Adrenal gland (tissue), 12 donors: Measurements from ENCODE around the gene MEGF11. TPM values are rescaled to one million over a fixed set of nuclear protein-coding genes. Genes with fewer than 3 reads are reported as not detected.
"Not testable (repeated sequence)": the region's sequence is repeated elsewhere in the genome, so short reads cannot be mapped to it uniquely, and the experiment has no call there.

Experiments used
- DNase-seq, 7 donors: peaks; one replicate each; pipeline ENCODE4 v3.0.0-alpha.2; 2019 to 2020
- H3K27ac ChIP-seq, 5 donors: fragments of 200-600 bp; sonication (generic) in 4 of 5; 1 replicate in 3 of 5; 2 replicates in 2 of 5; pipeline versions ENCODE4 v1.5.1 to v1.8.0; 2016 to 2020; ENCODE audit warnings: mild to moderate bottlenecking in 1 of 5
- H3K27me3 ChIP-seq: fragments of 200-600 bp; 2 replicates; pipeline ENCODE4 v1.8.0; 2021
- H3K36me3 ChIP-seq, 2 donors: fragments of 200-600 bp; replicated peaks in 1 of 2; 1 replicate in 1 of 2; 2 replicates in 1 of 2; pipeline versions ENCODE4 v1.5.1 to v1.8.0; 2018 to 2022
- H3K4me1 ChIP-seq, 2 donors: fragments of 200-600 bp; replicated peaks in 1 of 2; 1 replicate in 1 of 2; 2 replicates in 1 of 2; pipeline versions ENCODE4 v1.5.1 to v1.8.0; 2018 to 2021
- H3K4me3 ChIP-seq, 4 donors: fragments of 200-600 bp; sonication (generic) in 3 of 4; one replicate each; pipeline ENCODE4 v1.5.1; 2016 to 2018
- H3K9me3 ChIP-seq, 3 donors: fragments of 200-600 bp; sonication (generic) in 1 of 3; replicated peaks in 1 of 3; 1 replicate in 2 of 3; 2 replicates in 1 of 3; pipeline versions ENCODE4 v1.5.1 to v1.8.0; 2016 to 2021
- POLR2A ChIP-seq, 2 donors: fragments of 450-650 bp; IDR thresholded peaks; one replicate each; pipeline ENCODE4 v1.6.1; 2017; ENCODE audit warnings: antibody characterized with exemption in 2 of 2, mild to moderate bottlenecking in 2 of 2, moderate library complexity in 1 of 2
- WGBS, 4 donors: extraction: QIAGEN DNeasy Blood & Tissue Kit in 2 of 4; methylation state at CpG; one replicate each; pipeline versions ENCODE4 v1.1.5 to v1.1.7; 2013 to 2017; 5-methylcytosine and 5-hydroxymethylcytosine counted together
- intact Hi-C, 2 donors: fragments of 100-400 bp; cut with DNase I; formaldehyde crosslinking; loops; one replicate each; pipeline versions ENCODE4 v1.14.1 to v1.15.0; 2022 to 2023
- polyA plus RNA-seq, 3 donors: library from polyadenylated mRNA; stranded (reverse); fragments of 200-250 nt in 2 of 3; fragments of 350-450 nt in 1 of 3; fragmentation: Illumina TruSeq in 1 of 3; extraction: RNeasy Lipid Tissue Mini Kit (QIAGEN cat#74804) in 1 of 3; gene quantifications; one replicate each; pipeline ENCODE4 v1.2.3, GENCODE V29; 2013 to 2014
- total RNA-seq, 9 donors: library from RNA; depleted of rRNA in 4 of 9; stranded (reverse); fragments of >200 nt in 4 of 9; fragments of 120-200 nt in 1 of 9; fragmentation: NEBNext Ultra II Directional in 1 of 9; extraction: Animal tissue kit (Norgen Biotek cat#: 25700) in 1 of 9; gene quantifications; one replicate each; pipeline versions ENCODE4 v1.1.0 to v1.2.4, GENCODE V29; 2013 to 2023
- TF ChIP-seq, protein P1 (sequence below), 6 experiments: fragments of 450-650 bp in 4 of 6; fragments of 200-600 bp in 2 of 6; sonication (generic) in 1 of 6; IDR thresholded peaks; 1 replicate in 5 of 6; 2 replicates in 1 of 6; pipeline versions ENCODE4 v1.5.1 to v1.8.0; 2016 to 2021; ENCODE audit warnings: antibody characterized with exemption in 6 of 6, mild to moderate bottlenecking in 2 of 6, moderate library complexity in 1 of 6
- donor health status: healthy with polysubstance abuse.
- donor health status: Bipolar disorder and iron deficiency.
- donor health status: DM: yes; HTN: yes; CAD: no.
- donor health status: DM: no; HTN: no; CAD: no.
- donor health status: DM: no; HTN: no; CAD: no.
- donor health status: DM: yes; HTN: yes; CAD: no.

The MEGF11 gene
- total and polyA plus RNA-seq, 12 donors, result 0.04 to 0.98 (median 0.14) TPM; not detected in 5

GRCh38 chr15:65877749-65878148 lies 375.8 kb downstream of the MEGF11 start:
- Histone ChIP-seq H3K27me3 (no peaks in the 10 kb centered on the region), H3K9me3 (no peaks in the 10 kb centered on the region), H3K36me3 (peaks cover 0 to 58% of the 10 kb centered on the region in 2 donors), H3K4me3 (no peak overlapping the region), H3K4me1 (peaks cover 14 to 52% of the 10 kb centered on the region in 2 donors), H3K27ac (no peak overlapping the region)
- 80 to 94% (median 92%) methylated on average over 3 of the region's 3 CpGs for WGBS, 4 donors
- intact Hi-C loops, result no loop called here
- DNase-seq, result no peak
- TF ChIP-seq, protein P1, sequence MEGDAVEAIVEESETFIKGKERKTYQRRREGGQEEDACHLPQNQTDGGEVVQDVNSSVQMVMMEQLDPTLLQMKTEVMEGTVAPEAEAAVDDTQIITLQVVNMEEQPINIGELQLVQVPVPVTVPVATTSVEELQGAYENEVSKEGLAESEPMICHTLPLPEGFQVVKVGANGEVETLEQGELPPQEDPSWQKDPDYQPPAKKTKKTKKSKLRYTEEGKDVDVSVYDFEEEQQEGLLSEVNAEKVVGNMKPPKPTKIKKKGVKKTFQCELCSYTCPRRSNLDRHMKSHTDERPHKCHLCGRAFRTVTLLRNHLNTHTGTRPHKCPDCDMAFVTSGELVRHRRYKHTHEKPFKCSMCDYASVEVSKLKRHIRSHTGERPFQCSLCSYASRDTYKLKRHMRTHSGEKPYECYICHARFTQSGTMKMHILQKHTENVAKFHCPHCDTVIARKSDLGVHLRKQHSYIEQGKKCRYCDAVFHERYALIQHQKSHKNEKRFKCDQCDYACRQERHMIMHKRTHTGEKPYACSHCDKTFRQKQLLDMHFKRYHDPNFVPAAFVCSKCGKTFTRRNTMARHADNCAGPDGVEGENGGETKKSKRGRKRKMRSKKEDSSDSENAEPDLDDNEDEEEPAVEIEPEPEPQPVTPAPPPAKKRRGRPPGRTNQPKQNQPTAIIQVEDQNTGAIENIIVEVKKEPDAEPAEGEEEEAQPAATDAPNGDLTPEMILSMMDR (IDR thresholded peaks at IDR 0.05), result no peak
- TF ChIP-seq POLR2A (IDR thresholded peaks at IDR 0.05), result no peak

DNA sequence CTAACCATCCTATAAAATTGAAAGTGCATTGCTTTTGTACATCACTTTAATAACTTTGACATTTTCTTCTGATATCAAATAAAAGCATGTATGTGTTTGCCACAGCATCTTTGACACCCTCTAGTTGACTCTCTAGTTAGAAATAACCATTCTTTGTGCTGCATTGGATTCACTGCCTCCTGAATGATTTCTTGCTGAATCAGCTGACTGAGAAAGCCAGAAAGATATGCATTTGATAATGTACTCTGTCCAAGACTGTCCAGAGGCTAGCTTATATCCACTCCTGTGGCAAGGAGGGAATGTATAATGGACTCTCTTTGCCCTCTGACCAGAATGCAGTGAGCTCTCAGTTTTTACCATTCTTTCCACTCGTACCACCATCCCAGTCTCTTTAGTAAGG lies 378.1 kb downstream of the MEGF11 start:
- WGBS, 4 donors, result 84 to 96% (median 91%) methylated on average over 1 of the region's 1 CpG
- H3K27ac ChIP-seq, result no peak overlapping the region
- H3K36me3 ChIP-seq, result peaks cover 0 to 46% of the 10 kb centered on the region in 2 donors
- H3K4me3 ChIP-seq, result no peak overlapping the region
- peaks cover 24 to 61% of the 10 kb centered on the region in 2 donors for H3K4me1 ChIP-seq
- no peak for DNase-seq
- intact Hi-C loops, result no loop called here
- H3K27me3 ChIP-seq, result no peaks in the 10 kb centered on the region
- no peak for TF ChIP-seq POLR2A (IDR thresholded peaks at IDR 0.05)
- no peaks in the 10 kb centered on the region for H3K9me3 ChIP-seq

- Histone ChIP-seq H3K4me3 (no peak overlapping the region), H3K9me3 (no peaks in the 10 kb centered on the region), H3K36me3 (peaks cover 0 to 24% of the 10 kb centered on the region in 2 donors), H3K27ac (no peak overlapping the region), H3K4me1 (peaks cover 24 to 54% of the 10 kb centered on the region in 2 donors), H3K27me3 (no peaks in the 10 kb centered on the region)
- DNase-seq, result no peak
- intact Hi-C loops, result no loop called here
- TF ChIP-seq POLR2A (IDR thresholded peaks at IDR 0.05), result no peak
- TF ChIP-seq, protein P1 (IDR thresholded peaks at IDR 0.05), result no peak
Observed at GRCh38 chr15:65873256-65873655, 380.3 kb downstream of the MEGF11 start.

DNA sequence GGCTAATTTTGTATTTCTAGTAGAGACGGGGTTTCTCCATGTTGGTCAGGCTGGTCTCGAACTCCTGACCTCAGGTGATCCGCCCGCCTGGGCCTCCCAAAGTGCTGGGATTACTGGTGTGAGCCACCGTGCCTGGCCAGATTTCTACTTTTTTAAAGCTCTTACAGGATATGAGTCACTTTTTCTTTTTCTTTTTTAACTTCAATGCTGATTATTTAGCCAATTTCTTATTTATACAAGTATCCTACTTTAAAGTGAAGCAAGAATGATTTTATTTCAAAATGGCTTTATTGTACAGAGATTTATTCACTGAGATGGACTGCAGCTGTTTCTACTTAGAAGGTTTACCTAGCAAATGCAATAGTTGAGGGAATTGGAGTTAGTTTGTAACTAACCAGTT lies 381.0 kb downstream of the MEGF11 start:
- Histone ChIP-seq H3K27ac (peak overlapping the region in 2 of 5 donors; percentile 36 to 56), H3K4me1 (peaks cover 24 to 54% of the 10 kb centered on the region in 2 donors)

GRCh38 chr15:65871886-65872285 lies 381.7 kb downstream of the MEGF11 start:
- peaks cover 0 to 11% of the 10 kb centered on the region in 2 donors for H3K36me3 ChIP-seq
- 79 to 89% (median 84%) methylated on average over 9 of the region's 9 CpGs for WGBS, 4 donors
- intact Hi-C loops, H3K9me3 ChIP-seq, H3K27me3 ChIP-seq, DNase-seq, H3K4me3 ChIP-seq, H3K27ac ChIP-seq: not testable (repeated sequence)
- H3K4me1 ChIP-seq, result peaks cover 22 to 49% of the 10 kb centered on the region in 2 donors

More for the DNA sequence above, 381.0 kb downstream of the MEGF11 start:
- DNase-seq, H3K27me3 ChIP-seq, H3K9me3 ChIP-seq, intact Hi-C loops, H3K4me3 ChIP-seq: not testable (repeated sequence)
- peaks cover 0 to 18% of the 10 kb centered on the region in 2 donors for H3K36me3 ChIP-seq
- 73 to 85% (median 78%) methylated on average over 5 of the region's 5 CpGs for WGBS, 4 donors

GRCh38 chr15:65870889-65871533 lies 382.5 kb downstream of the MEGF11 start:
- Histone ChIP-seq H3K9me3 (no peaks in the 10 kb centered on the region), H3K4me1 (peaks cover 18 to 40% of the 10 kb centered on the region in 2 donors), H3K4me3 (peak overlapping the region in 1 of 4 donors; percentile 93), H3K36me3 (peaks cover 0 to 7% of the 10 kb centered on the region in 2 donors), H3K27me3 (no peaks in the 10 kb centered on the region), H3K27ac (peak overlapping the region; percentile 3 to 97 (median 93))
- no peak for DNase-seq
- TF ChIP-seq, protein P1 (IDR thresholded peaks at IDR 0.05), result no peak
- TF ChIP-seq POLR2A (IDR thresholded peaks at IDR 0.05), result peak in 1 of 2 donors; percentile 45
- intact Hi-C loops, result no loop called here
- WGBS, 4 donors, result 20 to 29% (median 24%) methylated on average over 2 of the region's 2 CpGs
